HepG2 (cell line): ENCODE results near the gene SYNC. TPM values are rescaled to one million over a fixed set of nuclear protein-coding genes. Genes with fewer than 3 reads are reported as not detected.

Source experiments
- ASH2L ChIP-seq: fragments of 300-600, 200-600 bp; sonication (generic); IDR thresholded peaks from 2 replicates; pipeline ENCODE4 v1.7.0; 2017; ENCODE audit warnings: low read depth, mild to moderate bottlenecking, moderate library complexity, mixed read lengths, low read length; ENCODE audit not compliant: insufficient read length
- HIVEP1 ChIP-seq: sonication (generic); formaldehyde crosslinking; IDR thresholded peaks from 2 replicates; pipeline ENCODE4 v1.4.0; 2020; ENCODE audit warnings: mild to moderate bottlenecking, missing genetic modification reagents
- LCORL ChIP-seq, 2 experiments: fragments of 450-650 bp in 1 of 2; sonication (generic) in 1 of 2; formaldehyde crosslinking in 1 of 2; IDR thresholded peaks; 2 replicates each; pipeline versions ENCODE4 v1.5.0 to v1.6.1; 2017 to 2020; ENCODE audit warnings: antibody characterized with exemption in 1 of 2, missing genetic modification reagents in 1 of 2
- MIER3 ChIP-seq: IDR thresholded peaks from 2 replicates; pipeline ENCODE4 v1.6.1; 2016; ENCODE audit warnings: missing compliant biosample characterization, borderline replicate concordance
- NFE2L2 ChIP-seq: fragments of 150-350 bp; IDR thresholded peaks from 2 replicates; pipeline ENCODE4 v1.6.1; 2014; ENCODE audit warnings: low read length
- SNRNP70 ChIP-seq: fragments of 200-400 bp; formaldehyde crosslinking; IDR thresholded peaks from 2 replicates; pipeline ENCODE4 v1.6.1; 2017; ENCODE audit warnings: mild to moderate bottlenecking, low read depth, low read length, moderate library complexity
- ZNF20 ChIP-seq: sonication (generic); formaldehyde crosslinking; IDR thresholded peaks from 2 replicates; pipeline ENCODE4 v1.4.0; 2020; ENCODE audit warnings: mild to moderate bottlenecking, moderate library complexity, missing genetic modification reagents
- ZNF549 ChIP-seq: sonication (generic); formaldehyde crosslinking; IDR thresholded peaks from 2 replicates; pipeline ENCODE4 v1.5.0; 2020; ENCODE audit warnings: missing genetic modification reagents
- ZNF550 ChIP-seq: sonication (generic); formaldehyde crosslinking; IDR thresholded peaks from 2 replicates; pipeline ENCODE4 v1.4.0; 2020; ENCODE audit warnings: mild to moderate bottlenecking, missing genetic modification reagents, borderline replicate concordance
- ZNF7 ChIP-seq: IDR thresholded peaks from 2 replicates; pipeline ENCODE4 v1.6.1; 2016; ENCODE audit warnings: missing biosample characterization, missing genetic modification reagents
- ZNF713 ChIP-seq: sonication (generic); formaldehyde crosslinking; IDR thresholded peaks from 2 replicates; pipeline ENCODE4 v1.4.0; 2020; ENCODE audit warnings: mild to moderate bottlenecking, missing genetic modification reagents
- ZNF780A ChIP-seq: sonication (generic); formaldehyde crosslinking; IDR thresholded peaks from 2 replicates; pipeline ENCODE4 v1.8.0; 2022; ENCODE audit warnings: mild to moderate bottlenecking, missing genetic modification reagents, moderate library complexity
- ZNF781 ChIP-seq: sonication (generic); formaldehyde crosslinking; IDR thresholded peaks from 2 replicates; pipeline ENCODE4 v1.5.1; 2020; ENCODE audit warnings: borderline replicate concordance, mild to moderate bottlenecking, missing genetic modification reagents; ENCODE audit errors: not compliant biosample characterization
- polyA plus RNA-seq, 8 experiments: library from polyadenylated mRNA; depleted of rRNA in 3 of 8; stranded (reverse) in 7 of 8; unstranded in 1 of 8; fragments of >200 nt; fragmentation: Illumina TruSeq in 4 of 8; extraction: Trizol in 4 of 8; gene quantifications; 2 replicates each; pipeline versions ENCODE4 v1.2.1 to v1.2.3, GENCODE V29; 2011 to 2016; ENCODE audit warnings: low read depth in 4 of 8, missing spikeins in 1 of 8, mixed read lengths in 1 of 8; ENCODE audit not compliant: insufficient read depth in 1 of 8
- total RNA-seq, 5 experiments: library from RNA; depleted of rRNA; stranded (reverse); fragments of >200 nt; fragmentation: Illumina TruSeq; extraction: Trizol; gene quantifications; 2 replicates each; pipeline ENCODE4 v1.2.3, GENCODE V29; 2016; ENCODE audit warnings: low read depth in 1 of 5
- TF ChIP-seq, protein P1 (sequence below): fragments of 450-650 bp; IDR thresholded peaks from 2 replicates; pipeline ENCODE4 v1.6.1; 2017; ENCODE audit warnings: mild to moderate bottlenecking
- TF ChIP-seq, protein P2 (sequence below): sonication (generic); formaldehyde crosslinking; IDR thresholded peaks from 2 replicates; pipeline ENCODE4 v1.4.0; 2020; ENCODE audit warnings: missing genetic modification reagents, borderline replicate concordance
- TF ChIP-seq, protein P3 (sequence below): fragments of 450-650 bp; IDR thresholded peaks from 2 replicates; pipeline ENCODE4 v1.6.1; 2016
- TF ChIP-seq, protein P4 (sequence below): sonication (generic); formaldehyde crosslinking; IDR thresholded peaks from 2 replicates; pipeline ENCODE4 v1.5.0; 2020; ENCODE audit warnings: missing genetic modification reagents

SYNC gene
- total and polyA plus RNA-seq, 2 of the 13 experiments (the other 11 are each of a cell fraction or from before 2014, with no cell fraction given), result 2.4 to 5.4 TPM

DNA sequence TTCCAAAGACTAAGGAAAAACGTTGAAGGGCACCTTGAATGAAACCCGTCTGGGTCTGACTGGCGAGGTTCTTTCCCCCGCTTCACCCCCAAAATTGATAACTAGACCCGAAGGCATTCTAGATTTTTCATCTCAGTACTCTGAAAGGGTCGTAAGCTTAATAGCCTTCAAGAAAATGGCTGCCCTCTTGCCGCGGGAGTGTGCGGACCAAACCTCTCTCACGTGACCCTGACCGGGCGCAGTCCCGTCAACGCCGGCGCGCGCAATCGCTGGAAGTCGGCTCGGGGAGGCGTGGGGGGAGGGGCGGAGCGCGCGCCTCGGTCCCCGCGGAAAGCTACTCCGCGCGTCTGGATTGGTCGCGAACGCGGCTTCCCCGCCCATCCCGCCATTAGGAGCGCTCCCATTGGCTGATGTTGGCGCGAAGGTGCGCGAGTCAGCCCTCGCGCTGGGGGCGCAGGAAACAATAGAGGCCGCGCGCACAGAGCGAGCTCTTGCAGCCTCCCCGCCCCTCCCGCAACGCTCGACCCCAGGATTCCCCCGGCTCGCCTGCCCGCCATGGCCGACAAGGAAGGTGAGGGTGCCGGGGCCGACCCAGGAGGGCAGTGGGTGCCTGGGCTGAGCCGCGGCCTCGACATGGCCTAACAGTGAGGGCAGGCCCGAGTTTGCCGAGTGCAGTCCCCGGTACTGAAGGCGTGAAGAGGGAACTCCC lies 51.7 kb downstream of the SYNC start, which contains the start of gene RBBP4 (continued):
- TF ChIP-seq, protein P1, sequence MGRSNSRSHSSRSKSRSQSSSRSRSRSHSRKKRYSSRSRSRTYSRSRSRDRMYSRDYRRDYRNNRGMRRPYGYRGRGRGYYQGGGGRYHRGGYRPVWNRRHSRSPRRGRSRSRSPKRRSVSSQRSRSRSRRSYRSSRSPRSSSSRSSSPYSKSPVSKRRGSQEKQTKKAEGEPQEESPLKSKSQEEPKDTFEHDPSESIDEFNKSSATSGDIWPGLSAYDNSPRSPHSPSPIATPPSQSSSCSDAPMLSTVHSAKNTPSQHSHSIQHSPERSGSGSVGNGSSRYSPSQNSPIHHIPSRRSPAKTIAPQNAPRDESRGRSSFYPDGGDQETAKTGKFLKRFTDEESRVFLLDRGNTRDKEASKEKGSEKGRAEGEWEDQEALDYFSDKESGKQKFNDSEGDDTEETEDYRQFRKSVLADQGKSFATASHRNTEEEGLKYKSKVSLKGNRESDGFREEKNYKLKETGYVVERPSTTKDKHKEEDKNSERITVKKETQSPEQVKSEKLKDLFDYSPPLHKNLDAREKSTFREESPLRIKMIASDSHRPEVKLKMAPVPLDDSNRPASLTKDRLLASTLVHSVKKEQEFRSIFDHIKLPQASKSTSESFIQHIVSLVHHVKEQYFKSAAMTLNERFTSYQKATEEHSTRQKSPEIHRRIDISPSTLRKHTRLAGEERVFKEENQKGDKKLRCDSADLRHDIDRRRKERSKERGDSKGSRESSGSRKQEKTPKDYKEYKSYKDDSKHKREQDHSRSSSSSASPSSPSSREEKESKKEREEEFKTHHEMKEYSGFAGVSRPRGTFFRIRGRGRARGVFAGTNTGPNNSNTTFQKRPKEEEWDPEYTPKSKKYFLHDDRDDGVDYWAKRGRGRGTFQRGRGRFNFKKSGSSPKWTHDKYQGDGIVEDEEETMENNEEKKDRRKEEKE, result no peak
- TF ChIP-seq ZNF20 (0 out of 2 replicates have a peak, but pooled peaks have one; percentile 68), ZNF7 (no peak), NFE2L2 (no peak), ZNF713 (CRISPR knock-in tag) (no peak), ZNF550 (no peak), LCORL (IDR thresholded peaks at IDR 0.05) (no peak), LCORL (CRISPR knock-in tag; IDR thresholded peaks at IDR 0.05) (peak; percentile 60), ZNF781 (CRISPR knock-in tag) (peak; percentile 97), MIER3 (CRISPR knock-in tag) (no peak; the same call in 1 of the 2 replicates), ZNF549 (CRISPR knock-in tag) (no peak), ASH2L (peak; percentile 77), ZNF780A (CRISPR knock-in tag) (peak; percentile 86; the same call in 1 of the 2 replicates), SNRNP70 (no peak), HIVEP1 (CRISPR knock-in tag) (peak; percentile 94)
- TF ChIP-seq, protein P2, sequence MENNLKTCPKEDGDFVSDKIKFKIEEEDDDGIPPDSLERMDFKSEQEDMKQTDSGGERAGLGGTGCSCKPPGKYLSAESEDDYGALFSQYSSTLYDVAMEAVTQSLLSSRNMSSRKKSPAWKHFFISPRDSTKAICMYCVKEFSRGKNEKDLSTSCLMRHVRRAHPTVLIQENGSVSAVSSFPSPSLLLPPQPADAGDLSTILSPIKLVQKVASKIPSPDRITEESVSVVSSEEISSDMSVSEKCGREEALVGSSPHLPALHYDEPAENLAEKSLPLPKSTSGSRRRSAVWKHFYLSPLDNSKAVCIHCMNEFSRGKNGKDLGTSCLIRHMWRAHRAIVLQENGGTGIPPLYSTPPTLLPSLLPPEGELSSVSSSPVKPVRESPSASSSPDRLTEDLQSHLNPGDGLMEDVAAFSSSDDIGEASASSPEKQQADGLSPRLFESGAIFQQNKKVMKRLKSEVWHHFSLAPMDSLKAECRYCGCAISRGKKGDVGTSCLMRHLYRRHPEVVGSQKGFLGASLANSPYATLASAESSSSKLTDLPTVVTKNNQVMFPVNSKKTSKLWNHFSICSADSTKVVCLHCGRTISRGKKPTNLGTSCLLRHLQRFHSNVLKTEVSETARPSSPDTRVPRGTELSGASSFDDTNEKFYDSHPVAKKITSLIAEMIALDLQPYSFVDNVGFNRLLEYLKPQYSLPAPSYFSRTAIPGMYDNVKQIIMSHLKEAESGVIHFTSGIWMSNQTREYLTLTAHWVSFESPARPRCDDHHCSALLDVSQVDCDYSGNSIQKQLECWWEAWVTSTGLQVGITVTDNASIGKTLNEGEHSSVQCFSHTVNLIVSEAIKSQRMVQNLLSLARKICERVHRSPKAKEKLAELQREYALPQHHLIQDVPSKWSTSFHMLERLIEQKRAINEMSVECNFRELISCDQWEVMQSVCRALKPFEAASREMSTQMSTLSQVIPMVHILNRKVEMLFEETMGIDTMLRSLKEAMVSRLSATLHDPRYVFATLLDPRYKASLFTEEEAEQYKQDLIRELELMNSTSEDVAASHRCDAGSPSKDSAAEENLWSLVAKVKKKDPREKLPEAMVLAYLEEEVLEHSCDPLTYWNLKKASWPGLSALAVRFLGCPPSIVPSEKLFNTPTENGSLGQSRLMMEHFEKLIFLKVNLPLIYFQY, result 0 out of 2 replicates have a peak, but pooled peaks have one; percentile 52
- TF ChIP-seq, protein P3, sequence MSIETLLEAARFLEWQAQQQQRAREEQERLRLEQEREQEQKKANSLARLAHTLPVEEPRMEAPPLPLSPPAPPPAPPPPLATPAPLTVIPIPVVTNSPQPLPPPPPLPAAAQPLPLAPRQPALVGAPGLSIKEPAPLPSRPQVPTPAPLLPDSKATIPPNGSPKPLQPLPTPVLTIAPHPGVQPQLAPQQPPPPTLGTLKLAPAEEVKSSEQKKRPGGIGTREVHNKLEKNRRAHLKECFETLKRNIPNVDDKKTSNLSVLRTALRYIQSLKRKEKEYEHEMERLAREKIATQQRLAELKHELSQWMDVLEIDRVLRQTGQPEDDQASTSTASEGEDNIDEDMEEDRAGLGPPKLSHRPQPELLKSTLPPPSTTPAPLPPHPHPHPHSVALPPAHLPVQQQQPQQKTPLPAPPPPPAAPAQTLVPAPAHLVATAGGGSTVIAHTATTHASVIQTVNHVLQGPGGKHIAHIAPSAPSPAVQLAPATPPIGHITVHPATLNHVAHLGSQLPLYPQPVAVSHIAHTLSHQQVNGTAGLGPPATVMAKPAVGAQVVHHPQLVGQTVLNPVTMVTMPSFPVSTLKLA, result 0 out of 2 replicates have a peak, but pooled peaks have one; percentile 8
- TF ChIP-seq, protein P4, sequence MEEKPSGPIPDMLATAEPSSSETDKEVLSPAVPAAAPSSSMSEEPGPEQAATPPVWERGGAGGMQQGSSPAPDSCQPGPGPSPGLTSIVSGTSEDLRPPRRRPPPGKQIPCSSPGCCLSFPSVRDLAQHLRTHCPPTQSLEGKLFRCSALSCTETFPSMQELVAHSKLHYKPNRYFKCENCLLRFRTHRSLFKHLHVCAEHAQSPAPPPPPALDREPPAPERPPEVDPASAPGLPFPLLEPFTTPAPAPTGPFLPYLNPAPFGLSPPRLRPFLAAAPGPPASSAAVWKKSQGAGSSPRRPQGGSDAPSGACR (CRISPR knock-in tag), result peak; percentile 73; the same call in 1 of the 2 replicates
